Left hindlimb (tissue), 1 donor: ENCODE measurements around the gene MZT2A.
A peak's percentile ranks its signal among the peaks of the same experiment; 100 is the strongest.
"Not testable (repeated sequence)": the region's sequence is repeated elsewhere in the genome, so short reads cannot be mapped to it uniquely, and the experiment has no call there.

ENCODE experiments used
- DNase-seq: peaks from one replicate; pipeline ENCODE4 v3.0.0-alpha.2; 2018

Gene MZT2A

DNA sequence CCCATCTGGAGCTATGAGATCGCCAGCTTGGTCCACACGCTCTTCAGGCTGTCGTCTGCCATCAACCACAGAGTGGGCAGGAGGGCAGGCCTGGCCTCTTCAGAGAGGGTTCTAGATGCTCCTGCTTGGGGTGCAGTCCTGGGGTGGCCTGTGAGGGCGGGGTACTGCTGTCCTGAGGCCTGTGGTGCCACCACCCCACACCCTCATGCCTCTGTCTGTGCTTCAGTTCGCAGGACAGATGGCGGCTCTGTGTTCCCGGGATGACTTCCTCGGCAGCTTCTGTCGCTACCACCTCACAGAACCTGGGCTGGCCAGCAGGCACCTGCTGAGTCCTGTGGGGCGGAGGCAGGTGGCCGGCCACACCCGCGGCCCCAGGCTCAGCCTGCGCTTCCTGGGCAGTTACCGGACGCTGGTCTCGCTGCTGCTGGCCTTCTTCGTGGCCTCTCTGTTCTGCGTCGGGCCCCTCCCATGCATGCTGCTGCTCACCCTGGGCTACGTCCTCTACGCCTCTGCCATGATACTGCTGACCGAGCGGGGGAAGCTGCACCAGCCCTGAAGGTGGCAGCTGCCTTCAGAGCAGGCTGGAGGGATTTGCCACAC, 27.8 kb upstream of the MZT2A start:
- not testable (repeated sequence) for DNase-seq

DNA sequence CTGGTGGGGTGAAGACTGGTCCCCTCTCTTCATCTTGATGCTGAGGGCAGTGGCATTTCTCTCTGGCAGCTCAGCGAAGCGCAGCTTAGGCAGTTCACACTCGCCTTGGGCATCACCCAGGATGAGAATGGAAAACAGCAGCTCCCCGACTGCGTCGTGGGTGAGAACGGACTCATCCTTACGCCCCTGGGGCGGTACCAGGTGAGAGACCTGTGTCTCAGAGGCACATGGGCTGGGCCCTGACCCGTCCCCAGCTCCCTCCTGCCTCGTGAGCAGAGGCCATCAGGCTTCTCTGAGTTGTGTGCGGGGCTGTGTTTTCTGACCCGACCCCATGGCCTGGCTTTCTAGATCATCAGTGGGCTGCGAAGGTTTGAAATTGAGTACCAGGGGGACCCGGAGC, 27.3 kb upstream of the MZT2A start:
- DNase-seq = no peak

DNA sequence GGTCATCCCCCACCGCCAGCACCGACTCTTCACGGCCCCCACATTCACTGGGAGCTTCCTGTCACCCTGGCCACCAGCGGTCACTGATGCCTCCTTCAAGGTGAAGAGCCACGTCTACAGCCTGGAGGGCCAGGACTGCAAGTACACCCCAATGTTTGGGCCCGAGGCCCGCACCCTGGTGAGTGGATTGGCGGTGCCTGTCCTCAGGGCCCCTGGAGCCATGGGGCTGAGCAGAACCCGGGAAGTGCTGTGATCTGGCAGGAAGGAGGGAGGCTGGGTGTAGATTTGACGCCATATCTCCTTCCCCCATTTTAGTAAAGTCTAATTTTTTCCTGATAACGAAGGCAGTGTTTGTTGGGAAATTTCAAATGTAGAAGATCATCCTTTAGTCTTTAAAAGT, 26.3 kb upstream of the MZT2A start:
- not testable (repeated sequence) for DNase-seq

DNA sequence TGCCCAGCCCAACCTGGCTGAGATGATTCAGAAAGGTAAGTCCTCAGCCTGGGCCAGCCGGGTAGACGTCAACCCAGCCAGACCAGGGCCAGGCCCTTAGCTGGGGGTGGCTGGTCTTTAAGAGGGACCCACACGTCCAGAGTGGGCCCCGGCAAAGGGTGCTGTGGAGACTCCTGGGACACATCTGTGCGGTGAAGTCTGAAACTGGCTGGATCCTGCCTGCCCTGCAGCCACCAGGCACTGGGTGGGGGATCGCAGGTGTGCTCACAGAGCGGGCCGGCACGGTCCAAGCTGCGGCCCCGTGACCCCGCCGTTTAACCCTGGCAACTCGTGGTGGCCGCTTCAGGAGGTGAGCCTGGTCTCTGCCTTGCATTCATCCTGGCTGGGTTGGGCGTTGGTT, 25.7 kb upstream of the MZT2A start:
- not testable (repeated sequence) for DNase-seq

DNA sequence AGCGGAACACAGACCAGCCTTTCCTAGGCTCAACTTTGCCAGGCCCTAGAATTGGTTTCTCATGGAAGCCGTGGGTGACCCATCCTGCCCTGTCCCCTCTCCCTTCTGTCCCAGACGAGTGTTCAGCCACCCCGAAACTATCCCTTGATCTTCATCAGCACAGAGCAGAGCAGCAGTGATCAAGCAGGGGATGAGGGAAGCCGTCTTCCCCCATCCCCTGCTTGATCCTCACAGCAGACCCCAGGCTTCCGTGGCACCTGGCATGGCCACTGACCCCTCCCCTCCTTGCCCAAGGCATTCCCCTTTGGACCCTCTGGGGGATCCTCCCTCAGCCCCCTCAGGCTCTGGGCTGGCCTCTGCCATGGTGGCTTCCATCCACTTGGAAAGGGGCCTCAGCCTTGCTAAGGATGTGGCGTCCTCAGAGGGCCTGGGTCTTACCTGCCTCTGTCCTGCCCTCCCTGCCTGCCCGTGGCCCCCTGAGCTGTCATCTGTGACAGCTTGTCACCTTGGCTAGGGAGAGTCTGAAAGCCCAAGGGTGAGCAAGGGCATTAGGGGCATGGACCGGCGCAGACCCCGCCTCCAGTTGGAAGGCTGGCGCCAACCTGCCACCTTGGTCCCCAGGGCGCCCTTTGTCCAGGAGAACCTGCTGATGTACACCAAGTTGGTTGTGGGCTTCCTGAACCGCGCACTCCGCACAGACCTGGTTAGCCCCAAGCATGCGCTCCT, 25.1 kb upstream of the MZT2A start:
- no peak for DNase-seq

DNA sequence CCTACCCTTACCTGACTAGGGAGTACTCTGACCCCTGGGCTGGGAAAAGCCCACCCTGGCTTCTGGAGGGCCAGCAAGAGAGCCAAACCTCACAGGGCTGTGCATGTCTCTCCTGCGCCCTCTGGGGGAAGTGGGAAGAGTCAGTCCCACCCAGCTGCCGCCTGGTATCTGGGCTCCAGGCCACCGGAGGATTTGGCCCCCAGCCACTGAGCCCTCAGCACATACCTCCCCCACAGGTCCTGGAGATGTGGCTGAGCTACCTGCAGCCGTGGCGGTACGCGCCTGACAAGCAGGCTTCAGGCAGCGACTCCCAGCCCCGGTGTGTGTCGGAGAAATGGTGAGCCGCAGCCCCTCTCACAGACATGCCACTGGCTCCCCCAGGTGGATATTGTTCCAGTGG, 24.4 kb upstream of the MZT2A start:
- DNase-seq = not testable (repeated sequence)

DNA sequence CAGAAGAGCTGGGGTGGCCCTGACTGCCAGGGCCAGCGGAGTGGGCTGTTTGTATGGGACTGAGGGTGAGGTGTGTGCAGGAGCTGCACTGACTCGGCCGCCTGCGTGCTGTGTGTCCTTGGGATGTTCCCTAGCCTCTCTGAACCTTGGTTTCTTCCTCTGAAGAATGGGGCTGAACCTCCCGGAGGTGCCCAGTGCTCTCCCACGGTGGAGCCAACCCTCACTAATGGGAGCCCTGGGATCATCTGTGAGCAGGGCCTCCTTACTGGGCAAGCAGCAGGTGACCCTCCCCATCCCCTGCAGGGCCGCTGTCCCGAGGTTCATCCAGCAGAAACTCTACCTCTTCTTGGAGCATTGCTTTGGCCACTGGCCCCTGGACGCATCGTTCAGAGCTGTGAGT, 23.8 kb upstream of the MZT2A start:
- no peak for DNase-seq

DNA sequence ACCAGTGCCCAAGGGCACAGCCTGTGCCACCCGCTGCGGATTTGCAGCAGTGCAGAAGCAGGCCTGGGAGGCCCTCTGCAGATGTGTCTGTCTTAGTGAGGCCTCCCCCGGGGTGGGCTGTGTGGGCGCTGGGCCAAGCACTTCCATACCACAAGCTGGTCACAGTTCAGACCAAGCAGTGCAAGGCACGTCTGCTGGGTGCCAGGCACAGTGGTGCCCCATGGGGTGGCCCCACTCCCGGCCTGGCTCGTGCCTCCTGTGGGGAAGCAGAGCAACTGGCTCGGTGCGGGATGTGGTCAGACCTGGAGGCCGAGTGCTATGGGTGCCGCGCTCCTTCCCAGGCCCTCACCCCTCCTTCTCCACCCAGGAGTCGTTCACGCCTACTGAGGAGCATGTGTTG, 23.0 kb upstream of the MZT2A start:
- not testable (repeated sequence) for DNase-seq

DNA sequence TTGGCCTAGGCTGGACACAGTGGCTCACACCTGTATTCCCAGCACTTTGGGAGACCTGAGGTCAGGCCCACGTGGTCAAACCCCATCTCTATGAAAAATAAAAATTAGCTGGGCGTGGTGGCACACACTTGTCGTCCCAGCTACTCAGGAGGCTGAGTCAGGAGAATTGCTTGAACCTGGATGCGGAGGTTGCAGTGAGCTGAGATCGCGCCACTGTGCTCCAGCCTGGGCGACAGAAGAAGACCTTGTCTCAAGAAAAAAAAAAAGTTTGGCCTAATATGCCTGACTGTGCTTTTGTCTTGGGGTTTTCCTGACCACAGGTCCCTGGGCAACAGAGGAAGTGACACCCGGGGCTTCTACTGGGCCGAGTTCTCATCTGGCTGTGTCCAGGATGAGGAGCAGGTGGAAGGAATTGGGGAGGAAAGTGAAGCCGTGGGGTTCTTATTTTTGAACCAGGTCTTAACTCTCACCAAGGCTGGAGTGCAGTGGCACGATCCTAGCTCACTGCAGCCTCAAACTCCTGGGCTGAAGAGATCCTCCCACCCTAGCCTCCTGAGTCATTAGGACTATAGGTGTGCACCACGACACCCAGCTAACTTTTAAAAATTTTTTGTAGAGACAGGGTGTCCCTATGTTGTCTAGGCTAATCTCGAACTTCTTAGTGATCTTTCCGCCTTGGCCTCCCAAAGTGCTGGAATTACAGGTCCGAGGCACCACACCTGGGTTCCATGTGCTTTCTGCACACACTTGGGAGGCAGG, 22.4 kb upstream of the MZT2A start:
- not testable (repeated sequence) for DNase-seq

DNA sequence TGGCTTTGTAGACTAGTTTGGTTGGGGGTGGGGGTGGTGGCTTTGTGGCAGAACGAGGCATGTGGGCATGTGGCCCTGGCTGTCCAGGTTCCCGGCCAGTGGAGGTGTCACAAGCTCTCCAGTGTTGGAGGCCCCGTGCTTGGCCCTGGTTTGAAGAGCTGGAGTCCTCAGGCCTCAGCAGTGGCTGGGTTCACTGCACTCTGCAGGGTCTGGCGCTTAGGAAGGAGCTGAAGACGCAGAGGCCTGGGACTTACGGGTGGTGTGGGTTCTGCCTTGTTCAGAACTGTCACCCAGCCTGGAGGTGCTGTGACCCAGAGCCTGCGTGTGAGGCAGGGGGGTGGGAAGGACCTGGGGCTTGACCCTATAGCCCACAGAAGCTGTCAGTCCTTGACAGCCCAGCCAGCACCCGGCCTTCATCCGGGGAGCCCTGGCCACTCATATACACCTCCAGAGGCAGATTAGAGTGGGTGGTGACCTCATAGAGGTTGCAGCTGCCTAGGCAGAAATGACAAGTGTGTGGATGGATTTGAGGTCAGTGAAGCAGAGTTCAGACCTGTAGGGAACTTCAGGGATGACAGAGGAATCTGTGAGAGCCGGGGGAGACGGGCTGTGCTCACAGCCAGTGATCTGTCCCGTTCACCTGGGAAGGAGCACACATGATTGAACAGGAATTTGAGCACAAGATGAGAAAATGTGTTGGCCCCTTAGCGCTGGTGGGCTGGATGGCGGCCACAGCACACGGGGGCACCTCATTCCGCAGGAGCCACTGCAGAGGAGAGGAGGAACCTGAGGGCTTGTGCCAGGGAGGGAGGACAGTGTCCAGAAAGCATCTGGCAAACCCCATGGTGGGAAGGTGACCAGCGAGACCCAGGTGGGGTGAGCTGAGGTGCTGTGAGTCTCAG, 20.0 kb upstream of the MZT2A start:
- DNase-seq = not testable (repeated sequence)

DNA sequence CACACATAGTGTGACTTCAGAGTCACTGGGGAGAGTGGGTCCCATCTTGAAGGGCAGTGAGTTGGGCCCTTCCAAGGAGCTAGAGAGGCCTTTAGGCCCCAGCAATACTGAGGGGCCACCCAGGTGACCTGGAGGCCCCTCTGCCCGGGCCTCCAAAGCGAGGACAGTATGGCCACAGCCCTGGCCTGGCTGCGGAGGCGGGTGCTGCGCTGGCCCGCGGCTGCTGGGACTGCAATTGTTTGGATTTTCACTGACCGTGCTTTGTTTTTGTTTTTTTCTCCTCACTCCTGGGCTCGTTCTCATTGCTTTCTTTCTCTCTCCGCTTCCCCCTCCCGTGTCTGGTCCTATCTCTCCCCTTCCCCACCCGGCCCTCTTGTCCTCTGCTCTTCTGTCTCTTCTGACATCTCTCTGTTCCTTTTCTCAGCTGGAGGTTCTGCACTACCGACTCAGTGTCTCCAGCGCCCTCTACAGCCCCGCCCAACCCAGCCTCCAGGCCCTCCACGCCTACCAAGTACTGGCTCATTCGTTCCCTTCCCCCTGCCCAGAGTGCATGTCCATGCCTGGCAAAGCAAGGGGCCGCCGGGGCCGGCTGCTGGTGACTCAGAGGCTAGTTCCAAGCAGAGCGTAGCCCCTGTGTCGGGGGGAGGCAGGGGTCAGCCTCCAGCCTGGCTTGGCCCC, 19.2 kb upstream of the MZT2A start:
- DNase-seq = not testable (repeated sequence)

DNA sequence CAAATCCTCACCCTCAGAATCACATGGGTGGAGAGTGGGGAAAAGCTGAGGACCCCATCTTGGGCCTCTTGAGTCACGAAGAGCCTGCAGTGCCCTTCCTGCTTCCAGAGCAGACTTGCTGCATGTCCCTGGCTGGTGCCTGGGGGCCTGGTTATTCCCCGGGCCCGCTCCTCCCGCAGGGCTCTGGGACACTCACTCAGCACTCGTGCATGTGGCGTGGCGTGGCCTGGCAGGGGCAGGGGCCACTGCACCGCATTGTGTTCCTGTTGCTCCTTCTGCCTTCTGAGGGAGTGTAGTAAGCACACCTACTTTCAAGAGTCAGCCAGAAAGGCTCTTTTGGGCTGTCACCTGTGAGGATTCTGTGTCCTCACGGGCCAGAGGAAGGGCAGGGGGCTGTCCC, 17.4 kb upstream of the MZT2A start:
- no peak for DNase-seq

DNA sequence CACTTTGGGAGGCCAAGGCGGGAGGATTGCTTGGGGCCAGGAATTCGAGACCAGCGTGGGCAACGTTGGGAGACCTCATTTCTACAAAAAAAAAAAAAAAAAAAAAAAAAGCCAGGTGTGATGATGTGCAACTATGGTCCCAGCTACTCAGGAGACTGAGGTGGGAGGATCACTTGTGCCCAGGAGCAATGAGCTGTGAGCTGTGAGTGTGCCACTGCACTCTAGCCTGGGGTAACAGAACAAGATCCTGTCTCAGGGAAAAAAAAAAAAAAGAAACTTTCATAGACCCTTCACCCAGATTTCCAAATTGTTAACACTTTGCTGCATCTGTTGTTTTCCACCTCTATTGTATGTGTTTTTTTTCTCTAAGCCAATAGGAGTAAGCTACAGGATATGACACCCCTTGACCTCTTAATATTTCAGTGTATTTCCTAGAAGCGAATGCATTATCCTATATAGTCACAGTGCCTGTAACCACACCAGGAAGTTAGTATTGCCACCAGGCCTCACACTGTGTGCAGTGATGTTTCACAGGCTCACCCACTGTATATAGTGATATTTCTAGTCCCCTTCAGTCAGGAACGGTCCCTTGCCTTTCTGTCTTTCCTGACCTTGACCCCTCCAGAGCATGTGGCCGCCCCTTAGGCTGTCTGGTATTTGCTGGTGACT, 12.0 kb upstream of the MZT2A start:
- not testable (repeated sequence) for DNase-seq

DNA sequence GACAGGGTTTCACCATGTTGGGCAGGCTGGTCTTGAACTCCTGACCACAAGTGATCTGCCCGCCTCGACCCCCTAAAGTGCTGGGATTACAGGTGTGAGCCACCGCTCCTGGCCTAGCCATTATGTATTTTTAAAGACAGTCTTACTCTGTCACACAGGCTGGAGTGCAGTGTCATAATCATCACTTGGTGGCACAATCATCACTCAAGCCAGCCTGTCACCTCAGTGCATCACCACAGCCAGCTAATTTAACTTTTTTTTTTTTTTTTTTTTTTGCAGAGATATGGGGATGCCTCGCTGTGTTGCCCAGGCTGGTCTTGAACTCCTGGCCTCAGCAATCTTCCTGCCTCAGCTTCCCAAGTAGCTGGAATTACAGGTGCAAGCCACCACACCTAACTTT, 11.4 kb upstream of the MZT2A start:
- DNase-seq = not testable (repeated sequence)

DNA sequence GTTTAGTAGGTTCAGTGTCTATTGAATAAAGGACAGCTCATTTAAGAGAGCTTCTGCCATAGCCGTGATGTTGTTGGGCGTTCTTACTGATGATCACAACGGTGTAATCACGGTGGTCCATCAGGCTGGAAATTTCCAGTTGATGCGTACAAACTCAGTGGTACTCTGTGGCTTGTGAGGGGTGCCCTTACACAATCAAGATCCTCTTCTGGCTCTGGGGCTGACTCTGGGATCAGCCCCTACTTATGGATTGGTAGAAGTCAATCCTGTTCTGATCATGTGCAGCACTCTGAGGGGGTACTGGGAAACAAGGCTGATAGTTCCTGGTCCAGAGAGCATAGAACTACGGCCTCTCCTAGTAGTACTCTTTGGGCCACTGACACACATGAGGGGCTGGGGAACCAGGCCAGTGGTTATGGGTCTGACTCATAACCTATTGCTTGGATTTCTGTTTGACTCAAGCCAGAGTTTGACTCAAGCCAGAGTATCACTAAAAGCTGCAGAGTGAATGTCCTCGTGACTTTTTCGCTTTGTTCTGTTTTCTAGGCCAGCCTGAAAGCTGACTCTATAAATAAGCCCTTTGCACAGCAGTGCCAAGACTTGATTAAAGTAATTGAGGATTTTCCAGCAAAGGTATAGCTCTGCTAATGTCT, 6.2 kb upstream of the MZT2A start:
- not testable (repeated sequence) for DNase-seq

DNA sequence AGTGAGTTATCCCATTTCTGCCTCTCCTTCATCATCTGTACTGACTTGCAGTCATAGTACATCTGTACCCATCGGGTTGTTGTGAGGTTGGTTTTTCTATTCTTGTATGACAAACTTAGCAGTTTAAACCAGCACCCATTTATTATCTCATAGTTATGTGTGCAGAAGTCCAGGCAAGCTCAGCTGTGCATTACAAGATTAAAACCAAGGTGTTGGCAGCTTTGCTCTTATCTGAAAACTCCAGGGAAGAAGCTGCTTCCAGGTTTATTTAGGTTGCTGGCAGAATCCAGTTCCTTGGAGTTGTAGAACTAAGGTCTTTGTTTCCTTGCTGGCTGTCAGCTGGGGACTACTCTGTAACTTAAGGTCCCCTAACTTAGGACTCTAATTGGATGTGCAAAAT, 3.3 kb upstream of the MZT2A start:
- not testable (repeated sequence) for DNase-seq

DNA sequence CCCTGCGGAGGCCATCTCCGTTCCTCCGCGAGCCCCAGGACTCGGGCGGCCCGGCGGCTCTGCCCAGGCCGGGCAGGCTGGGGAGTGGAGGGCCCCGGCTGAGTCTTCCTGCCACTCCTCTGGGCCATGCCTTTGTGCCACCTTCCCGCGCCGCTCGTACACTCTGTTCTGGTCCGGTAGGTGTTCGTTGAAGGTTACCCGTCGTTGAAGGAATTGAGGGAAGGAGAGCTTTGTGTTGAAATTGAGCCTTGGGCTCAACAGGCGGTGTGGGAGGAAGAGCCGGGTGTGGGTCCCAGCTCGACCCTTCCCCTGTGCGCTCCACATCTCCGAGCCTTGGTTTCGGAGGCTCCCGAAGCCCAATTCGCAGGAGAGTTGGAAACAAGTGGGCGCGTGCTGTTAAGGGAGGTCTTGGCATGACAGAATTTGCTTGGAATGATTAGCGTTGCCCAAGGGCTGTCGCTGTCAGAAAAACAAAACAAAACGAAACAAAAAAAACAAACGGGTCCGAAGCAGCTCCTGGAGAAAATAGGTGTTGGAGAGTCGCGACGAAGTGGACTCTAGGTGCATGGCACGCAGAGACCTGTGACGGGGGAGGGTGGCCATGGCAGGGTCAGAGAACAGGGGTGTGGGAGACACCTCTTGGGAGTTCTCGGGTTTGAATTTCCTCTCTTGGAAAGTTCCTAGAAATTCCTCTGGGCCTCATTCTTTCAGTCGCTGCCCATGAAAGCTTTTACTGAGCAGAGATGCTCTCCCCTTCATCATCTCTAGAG, 1.2 kb upstream of the MZT2A start:
- DNase-seq = no peak

DNA sequence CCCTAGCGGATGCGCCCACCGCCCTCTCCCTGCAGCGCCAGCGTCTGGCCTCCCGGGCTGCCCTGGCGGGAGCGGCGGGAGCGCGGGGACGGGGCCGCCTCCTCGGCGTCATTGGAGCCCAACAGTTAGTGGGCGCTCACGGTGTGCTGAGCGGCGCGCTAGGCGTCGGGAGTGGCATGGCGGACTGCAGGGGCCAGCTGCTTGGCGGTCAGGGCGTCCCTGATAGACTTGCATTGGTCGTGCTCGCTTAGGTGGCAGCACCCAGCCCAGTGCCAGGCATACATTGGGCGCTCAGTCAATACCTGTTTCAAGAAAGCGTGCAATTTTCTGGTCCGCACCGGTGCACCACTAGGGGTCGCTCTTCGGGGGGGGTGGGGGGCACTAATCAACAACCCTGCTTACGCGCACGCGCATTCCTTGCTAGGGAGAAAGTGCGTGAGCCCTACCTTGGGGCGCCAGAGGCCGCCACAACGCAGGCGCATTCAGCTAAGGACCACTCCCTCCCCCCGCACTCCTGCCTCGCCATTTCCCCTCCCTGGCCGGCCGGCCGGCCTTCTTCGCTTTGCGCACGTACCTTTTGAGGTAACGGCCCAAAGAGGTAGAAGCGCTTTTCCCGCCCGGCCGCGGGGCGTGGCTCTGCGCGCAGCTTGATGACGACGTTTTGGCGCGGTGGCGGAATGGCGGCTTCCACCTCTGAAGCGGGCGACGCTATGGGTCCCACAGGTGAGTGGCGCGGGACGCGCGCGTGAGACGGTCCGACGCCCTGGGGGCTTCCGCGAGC, 411 bp upstream of the MZT2A start:
- peak; percentile 94 for DNase-seq

DNA sequence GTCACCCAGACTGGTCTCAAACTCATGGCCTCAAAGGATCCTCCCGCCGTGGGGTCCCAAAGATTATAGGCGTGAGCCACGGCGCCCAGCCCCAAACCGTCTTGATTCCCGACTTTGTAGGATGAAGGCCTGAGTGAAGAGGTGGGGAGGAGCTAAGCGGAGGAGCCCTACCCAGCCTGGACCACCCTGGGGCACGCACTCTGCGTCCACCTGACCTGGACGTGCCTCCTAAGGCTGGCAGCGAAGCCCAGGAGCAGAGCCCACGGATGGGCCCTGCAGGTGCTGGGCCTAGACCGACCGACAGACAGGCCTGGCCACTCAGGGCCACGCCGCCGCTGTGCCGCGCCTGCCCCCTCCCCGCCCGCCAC, 744 bp downstream of the MZT2A start:
- not testable (repeated sequence) for DNase-seq
